GM21381 (cell line): ENCODE measurements around the gene EIF5AL1.
"Not testable (repeated sequence)": the region's sequence is repeated elsewhere in the genome, so short reads cannot be mapped to it uniquely, and the experiment has no call there.

Experiments
- ATAC-seq: cut with Tn5 transposase; IDR thresholded peaks from one replicate; pipeline ENCODE4 v1.9.1; 2021; ENCODE audit warnings: mild to moderate bottlenecking, moderate library complexity; ENCODE audit not compliant: unreplicated experiment

Gene EIF5AL1

DNA sequence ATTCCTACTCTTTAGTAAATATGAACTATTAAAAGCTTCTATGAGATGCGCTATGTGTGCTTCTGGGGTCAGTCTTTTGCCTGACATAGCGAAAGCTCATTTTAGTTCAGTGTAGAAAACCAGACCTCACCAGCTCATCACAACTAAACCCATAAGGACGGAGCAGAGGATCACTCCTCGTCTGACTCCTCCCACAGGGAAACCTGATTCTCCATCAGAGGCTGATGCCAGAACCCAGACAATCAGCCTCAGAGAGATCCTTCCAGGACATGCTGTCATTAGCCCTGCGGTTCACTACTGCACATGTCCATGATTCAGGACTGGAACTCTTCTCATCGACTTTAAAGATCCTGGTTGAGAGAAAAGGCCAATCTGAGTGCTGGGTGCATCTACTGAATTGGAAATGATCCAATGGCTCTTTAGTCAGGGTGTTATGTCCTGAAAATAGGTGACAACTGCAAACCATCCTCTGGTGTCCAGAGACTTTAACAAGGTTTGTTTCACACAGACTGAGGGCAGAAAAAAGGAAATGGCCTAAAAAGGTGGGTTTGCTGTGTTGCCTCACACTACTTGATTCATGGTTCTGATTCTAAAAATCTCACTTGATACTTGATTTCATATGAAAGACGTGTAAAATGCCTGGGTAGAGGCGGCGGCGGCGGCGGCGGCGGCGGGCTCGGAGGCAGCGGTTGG lies at the start of gene EIF5AL1:
TSS of gene EIF5AL1 (plus strand) at position 643 of the 693 bp plus-strand sequence. CDS start 117 bp downstream, outside the sequence.
- not testable (repeated sequence) for ATAC-seq

DNA sequence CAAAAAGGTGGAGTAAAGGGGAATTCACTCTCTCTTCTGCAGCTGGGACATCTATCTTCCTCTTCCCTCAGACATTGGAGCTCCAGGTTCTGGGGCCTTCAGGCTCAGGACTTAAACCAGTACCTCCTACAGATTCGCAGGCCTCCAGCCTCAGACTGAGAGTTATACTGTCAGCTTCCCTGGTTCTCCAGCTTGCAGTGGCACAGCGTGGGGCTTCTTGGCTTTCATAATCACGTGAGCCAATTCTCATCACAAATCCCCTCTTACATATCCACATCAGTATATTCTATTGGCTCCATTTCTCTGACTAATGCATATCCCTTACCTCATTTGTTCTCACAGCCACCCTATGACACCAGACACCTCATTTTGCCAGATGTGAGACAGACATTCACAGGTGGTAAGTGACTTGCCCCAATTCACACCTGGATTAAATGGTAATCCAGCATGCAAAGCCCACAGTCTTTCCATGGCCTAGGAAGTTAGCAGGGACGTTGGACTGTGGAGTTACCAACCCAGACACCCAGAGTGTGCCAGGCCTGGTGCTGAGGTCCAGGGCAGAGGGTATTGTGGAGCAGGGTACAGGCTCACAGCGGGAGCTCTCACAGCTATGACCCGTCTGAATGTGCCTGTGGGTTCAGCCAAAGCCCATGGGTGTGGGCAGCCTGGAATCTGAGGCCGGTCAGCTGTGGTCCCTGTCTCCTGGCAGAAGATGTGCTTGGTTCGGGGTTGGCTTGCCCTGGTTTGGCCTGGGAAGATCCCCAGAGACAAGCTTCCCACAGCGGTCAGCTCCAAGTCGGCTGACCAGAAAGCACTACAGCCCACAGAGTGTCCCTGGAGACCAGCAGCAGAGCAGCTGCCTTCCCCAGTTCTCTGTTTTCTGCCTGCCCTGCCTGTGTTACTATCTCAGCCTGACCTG lies 48.5 kb upstream of the EIF5AL1 start:
- ATAC-seq, result no peak

DNA sequence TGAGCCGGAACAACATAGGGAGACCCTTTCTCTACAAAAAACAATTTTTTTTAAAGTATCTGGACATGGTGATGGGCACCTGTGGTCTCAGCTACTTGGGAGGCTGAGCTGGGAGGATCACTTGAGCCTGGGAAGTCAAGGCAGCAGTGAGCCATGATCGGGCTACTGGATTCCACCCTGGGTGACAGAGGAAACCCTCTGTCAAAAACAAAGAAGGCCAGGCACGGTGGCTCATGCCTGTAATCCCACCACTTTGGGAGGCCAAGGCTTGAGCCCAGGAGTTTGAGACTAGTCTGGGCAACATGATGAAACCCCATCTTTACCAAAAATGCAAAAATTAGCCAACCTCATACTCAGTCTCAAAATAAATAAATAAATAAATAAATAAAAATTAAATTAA lies 47.0 kb upstream of the EIF5AL1 start:
- ATAC-seq, result no peak

DNA sequence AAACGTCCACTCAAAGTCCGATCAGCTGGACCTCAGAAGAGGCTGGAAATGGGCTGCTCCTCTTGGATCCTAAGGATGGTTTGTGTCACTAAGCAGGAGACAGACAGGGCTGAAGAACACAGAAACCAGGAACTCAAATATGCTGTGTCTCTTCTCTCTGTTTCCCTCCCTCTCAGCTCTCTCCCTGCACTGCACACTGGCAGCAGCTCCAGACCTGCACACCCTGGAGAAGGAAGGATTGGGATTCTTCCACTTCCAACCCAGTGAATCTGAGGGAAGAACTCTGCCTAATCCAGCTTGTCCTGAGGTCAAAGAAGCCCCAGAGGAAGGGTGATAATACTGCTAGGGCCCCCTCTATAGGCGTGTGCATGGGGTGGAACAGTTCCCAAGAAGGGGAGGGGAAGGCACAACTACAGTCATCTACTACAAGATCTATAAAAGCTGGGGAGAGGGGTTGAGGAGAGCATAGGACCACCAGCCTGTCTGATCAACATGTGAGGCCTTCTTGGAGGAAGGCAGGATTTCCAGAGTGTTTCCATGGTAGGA lies 44.2 kb upstream of the EIF5AL1 start:
- ATAC-seq, result no peak

DNA sequence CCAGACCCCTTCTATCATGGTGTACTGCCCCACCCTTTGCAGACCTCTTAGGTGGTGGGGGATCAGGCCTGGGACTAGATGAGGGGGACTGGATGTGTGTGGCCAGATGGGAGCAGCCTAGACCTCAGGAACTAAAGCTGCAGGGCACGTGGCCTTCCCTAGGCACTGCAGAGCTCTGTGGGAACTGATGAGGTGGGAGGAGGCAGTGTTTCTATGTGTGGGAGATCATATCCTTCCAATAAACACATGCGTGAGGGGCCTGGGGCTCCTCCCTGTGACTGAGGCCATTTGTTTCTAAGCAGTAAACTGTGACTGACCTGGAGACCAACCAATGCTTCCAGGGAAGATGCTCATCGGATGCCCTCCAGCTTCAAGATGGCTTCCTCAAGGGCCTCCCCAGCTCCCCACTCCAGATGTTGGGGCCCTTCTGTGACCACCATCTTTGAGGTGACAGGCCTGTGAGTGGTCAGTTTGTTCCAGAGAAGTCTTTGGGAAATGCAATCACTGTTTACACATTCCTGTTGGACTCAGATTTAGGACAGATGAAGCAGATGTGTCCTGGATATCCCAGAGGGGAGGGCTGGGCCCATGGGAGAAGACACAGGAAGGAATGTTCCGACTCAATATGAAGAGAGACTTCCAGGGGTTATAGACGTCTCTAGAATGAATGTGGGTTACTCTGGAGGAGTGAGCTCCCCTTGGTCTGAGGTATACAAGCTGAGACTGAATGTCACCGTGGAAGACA lies 43.3 kb upstream of the EIF5AL1 start:
- ATAC-seq, result no peak

DNA sequence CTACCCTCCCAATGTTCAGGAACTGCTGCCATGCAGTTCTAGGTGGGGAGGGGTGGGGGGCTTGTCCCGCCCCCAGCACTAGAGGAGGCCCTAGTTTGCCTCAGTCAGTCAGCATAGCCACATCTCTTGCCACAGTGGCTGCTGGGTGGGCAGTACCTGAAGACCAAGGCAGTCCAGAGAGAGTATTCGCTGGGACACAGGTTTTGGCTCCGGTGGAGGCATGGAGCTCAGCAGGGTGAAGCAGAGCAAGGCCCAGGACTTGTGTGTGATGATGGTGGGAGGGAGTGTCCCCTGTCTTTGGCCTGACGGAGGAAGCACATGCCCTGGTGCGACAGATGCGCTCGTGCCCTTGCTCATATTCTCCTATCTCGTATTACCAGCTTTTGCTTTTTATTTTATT lies 42.2 kb upstream of the EIF5AL1 start:
- ATAC-seq, result no peak

DNA sequence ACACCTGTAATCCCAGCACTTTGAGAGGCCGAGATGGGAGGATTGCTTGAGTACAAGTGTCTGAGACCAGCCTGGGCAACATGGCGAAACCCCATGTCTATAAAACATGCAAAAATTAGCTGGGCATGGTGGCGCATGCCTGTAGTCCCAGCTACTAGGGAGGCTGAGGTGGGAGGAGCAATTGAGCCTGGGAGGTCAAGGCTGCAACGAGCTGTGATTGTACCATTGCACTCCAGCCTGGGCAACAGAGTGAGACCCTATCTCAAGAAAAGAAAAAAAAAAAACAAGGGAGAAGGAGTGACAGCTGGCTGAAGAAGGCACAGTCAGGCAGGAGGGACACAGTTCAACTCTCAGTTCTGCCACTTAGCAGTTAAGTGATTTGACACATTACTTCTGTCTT lies 40.6 kb upstream of the EIF5AL1 start:
- ATAC-seq, result no peak

DNA sequence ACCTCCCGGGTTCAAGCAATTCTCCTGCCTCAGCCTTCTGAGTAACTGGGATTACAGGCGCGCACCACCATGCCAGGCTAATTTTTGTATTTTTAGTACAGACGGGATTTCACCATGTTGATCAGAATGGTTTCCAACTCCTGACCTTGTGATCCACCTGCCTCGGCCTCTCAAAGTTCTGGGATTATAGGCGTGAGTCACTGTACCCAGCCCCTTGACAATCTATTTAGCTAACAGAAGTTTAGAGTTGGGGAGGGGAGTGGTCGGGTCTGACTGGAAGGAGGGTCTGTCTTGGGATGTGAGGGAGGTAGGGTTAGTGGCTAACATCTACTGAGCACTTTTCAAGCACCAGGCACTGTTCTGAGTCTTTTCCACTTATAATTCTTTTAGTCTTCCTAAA lies 39.9 kb upstream of the EIF5AL1 start:
- no peak for ATAC-seq

DNA sequence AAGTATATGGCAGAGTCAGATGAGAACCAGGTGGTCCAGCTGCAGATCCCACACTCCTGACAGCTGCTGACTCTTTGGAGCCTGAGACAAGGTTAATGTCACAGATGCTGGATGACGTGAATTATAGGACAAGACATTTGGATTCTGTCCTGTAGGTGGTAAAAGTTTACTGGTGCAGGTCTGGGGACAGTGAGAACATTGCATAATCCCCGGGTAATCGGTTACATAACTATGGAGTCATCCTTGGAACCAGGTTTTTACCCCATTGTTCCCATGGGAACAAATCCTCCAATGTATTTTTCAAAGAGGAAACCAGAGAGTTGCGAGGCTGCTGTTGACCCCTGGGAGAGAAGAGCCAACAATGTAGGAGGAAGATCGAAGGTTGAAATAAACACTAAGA lies 39.4 kb upstream of the EIF5AL1 start:
- ATAC-seq, result no peak

DNA sequence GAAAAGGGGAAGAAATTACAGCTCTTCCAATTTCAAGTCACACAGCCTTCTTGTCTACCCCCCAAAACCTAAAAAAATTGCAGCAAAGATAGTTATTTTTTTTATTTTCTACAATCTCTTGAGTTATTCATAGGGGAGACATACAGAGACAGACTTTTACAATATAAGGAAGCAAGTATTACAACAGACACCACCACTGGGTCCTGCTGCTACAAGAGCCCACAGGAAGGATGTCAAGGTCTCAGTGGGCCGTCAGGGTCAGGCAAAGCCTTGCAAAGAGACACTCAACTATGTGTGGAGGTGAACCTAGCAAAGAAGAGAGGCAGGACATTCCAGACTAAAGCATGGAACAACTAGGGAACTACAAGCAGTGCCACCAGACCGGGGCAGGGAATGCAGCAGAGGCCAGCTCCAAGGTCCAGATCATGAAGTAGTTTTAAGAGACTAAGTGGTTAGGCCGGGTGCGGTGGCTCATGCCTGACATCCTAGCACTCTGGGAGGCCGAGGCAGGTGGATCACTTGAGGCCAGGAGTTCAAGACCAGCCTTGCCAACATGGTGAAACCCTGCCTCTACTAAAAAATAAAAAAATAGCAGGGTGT lies 38.7 kb upstream of the EIF5AL1 start:
- no peak for ATAC-seq

DNA sequence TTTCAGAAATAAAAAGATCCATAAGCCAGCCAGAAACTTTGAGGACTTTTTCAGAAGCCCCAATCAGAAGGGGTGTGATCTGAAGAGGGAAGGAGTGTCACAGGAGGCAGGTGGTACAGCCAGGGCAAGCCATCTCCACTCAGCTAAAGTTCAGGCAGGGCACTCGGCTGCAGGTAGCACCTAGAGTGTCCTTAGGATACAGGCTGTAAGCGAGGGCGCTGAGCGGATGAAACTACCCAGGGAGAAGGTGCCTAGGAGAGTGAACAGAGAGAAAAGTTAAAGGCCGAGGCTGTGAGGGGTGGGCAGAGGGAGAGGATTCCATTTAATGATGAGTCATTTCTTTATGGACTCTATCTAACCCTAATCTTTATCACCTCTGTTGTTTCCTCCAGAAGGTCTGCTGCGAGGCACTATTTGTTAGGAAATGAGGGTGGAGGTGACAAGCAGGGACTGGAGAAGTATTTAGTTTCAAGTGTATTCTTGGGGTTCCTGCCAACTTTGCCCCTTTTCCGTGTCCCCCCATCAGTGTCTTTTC lies 37.1 kb upstream of the EIF5AL1 start:
- ATAC-seq, result no peak

DNA sequence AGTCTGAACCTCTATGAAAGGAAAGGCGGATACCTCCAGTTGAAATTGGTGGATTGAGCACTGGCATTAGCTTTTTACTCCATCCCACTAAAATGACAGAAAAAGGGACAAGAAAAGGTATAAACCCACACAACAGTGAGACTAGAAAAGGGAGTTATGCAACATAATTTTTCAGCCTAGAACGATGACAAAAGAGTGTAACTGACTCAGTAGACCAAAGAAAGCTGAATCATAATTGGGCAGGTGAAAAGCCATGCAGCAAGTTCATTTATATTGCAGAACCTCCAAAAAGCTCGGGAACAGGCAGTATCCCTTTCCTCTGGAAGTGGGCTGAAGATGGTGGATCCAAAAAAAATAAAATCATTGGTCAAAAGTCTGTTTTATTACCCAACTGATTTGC lies 36.5 kb upstream of the EIF5AL1 start:
- no peak for ATAC-seq

DNA sequence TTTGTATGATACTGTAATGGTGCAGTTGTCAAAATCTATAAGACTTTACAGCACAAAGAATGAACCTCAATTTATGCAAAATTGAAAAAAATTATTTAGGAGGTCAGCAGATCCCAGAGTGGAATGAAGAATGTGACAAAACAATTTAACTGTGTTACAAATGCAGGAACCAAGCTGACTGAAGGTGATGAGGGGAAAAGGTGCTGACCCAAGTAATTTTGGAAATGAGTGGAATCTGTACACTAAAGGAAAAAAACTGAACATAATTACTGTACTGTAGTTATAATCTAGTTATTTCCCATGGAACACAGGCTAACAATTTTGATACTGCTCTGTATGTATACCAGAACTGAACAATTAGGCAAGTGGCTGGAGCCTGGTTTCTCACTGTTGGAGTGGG lies 35.7 kb upstream of the EIF5AL1 start:
- no peak for ATAC-seq

DNA sequence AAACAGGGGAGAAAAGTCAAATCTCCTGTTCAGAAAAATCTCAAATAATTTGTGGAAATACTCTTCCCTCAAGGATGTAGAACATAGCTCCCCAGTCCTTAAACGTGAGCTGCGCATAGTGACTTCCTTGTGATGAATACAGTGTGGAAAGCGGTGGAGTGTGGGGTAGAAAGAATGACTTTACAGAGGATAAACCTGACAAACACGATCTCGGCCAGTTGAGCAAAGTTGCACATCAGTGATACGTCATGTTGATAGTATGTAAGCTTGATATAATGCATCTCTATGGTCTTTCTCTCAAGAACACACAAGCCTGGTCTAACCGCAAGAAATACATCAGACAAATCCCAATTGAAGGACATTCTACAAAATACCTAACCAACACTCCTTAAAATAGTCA lies 34.9 kb upstream of the EIF5AL1 start:
- ATAC-seq, result no peak

DNA sequence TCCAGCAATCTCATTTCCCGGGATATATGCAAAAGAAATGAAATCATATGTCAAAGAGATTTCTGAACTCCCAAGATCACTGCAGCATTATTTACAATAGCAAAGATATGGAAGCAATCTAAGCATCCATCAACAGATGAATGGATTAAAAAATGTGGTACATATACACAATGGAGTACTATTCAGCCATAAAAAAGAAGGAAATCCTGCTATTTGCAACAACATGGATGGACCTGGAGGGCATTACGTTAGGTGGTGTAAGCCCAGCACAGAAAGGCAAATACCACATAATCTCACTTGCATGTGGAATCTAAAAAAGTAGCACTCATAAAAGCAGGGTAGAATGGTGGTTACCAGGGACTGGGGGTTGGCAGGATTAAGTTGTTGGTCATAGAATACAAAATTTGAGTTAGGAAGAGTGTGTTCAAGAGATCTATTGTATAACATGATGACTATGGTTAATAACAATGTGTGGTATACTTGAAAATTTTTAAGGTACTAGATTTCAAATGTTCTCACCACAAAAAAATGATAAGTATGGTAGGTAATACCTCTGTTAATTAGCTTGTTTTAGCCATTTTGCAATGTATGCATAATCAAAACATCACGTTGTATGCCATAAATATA lies 32.9 kb upstream of the EIF5AL1 start:
- ATAC-seq, result no peak

DNA sequence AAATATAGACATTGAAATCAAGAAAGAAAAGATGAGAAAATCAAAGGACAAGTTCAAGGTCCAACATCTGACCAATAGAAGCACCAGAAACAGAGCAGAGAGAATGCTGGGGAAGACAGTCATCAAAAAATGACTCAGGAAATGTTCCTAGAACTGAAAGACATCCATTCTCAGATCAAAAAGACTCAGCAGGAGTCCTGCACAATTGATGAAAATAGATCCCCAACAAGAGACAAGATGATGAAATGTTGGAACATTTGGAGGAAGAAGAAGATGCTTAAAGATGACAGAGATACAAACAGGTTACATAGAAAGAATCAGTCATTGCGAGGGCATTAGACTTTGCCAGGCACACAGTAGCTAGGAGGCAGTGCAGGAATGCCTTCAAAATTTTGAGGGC lies 30.0 kb upstream of the EIF5AL1 start:
- no peak for ATAC-seq

DNA sequence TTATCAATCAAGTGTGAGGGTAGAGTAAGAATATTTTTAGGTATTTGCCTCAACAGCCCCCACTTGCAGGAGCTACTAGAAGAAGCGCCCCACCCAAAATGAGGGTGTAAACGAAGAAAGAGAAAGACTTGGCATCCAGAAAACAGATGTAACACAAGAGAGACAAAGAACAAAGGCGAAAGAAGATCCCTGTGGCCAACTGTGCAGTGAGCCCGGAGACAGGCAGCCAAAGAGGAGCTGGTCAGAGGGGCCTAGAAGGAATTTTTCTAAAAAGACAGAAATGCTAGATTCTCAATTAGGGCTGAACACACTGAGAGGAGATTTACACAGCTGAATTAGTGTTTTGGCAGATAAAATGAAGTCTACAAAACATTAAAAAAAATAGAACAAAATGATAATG lies 29.6 kb upstream of the EIF5AL1 start:
- ATAC-seq, result no peak

DNA sequence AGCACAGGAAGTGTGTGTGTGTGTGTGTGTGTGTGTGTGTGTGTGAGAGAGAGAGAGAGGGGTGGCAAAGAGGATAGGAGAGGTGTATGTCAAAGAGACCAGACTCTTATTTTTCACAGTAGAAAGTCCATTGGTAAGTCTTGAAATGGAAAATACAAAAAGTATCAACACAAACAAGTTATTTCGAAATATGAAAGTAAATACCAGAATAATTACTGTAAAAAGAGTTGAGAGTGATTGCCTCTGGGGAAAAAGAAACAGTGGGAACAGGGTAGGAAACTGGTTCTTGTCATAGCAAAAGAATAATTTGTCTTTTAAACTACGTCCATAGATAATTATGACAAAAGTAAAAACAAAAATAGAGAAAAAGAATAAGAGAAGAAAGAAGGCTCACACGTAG lies 29.0 kb upstream of the EIF5AL1 start:
- ATAC-seq, result no peak

DNA sequence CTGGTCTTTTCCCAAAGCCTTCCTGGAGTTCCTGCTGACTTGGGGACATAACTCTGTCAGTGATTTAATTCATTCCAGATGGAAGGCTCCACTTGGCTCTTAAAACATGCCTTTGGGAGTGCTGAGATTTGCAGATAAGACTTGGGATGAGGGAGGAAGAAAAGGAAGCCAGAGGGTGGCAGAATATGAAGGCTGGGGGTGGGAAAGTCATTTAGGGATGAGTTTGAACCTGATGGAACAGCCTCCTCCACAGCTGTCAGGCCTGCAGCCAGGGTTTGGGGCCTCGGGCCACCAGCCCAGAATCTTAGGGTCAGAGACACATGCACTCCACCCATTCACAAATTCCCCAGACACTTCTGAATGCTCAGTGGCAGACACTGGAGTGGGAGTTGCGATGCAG lies 28.4 kb upstream of the EIF5AL1 start:
- no peak for ATAC-seq

DNA sequence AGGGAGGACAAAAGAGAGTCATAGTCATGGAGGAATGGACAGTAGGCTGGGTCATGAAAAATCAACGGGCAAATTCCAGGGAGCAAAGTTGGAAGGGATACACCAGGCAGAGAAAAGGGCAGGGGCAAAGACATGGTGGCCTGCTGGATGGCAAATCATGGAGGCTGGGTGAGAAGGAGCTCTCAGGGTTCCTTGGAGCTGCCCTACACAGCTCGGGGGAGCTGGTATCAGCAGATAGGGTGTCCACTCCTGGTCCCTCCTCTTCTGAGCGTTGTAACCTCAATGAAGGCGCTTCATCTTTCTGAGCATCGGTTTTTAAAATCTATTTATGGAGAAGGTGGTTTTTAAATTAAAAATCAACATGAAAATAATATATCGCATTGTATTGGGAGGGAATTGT lies 27.9 kb upstream of the EIF5AL1 start:
- ATAC-seq, result no peak
